Breast epithelium (tissue), 4 donors: Measurements from ENCODE around the gene POLR2C. TPM values are rescaled to one million over a fixed set of nuclear protein-coding genes. Genes with fewer than 3 reads are reported as not detected.
A peak's percentile ranks its signal among the peaks of the same experiment; 100 is the strongest.

Experiments
- DNase-seq, 2 donors: peaks; one replicate each; pipeline ENCODE4 v3.0.0-alpha.2; 2019; ENCODE audit warnings: low spot score in 2 of 2
- H3K27ac ChIP-seq, 2 donors: fragments of 200-600 bp; sonication (generic) in 1 of 2; one replicate each; pipeline ENCODE4 v1.5.1; 2016 to 2019; ENCODE audit warnings: mild to moderate bottlenecking in 1 of 2
- H3K27me3 ChIP-seq, 2 donors: fragments of 200-600 bp; sonication (generic) in 1 of 2; one replicate each; pipeline versions ENCODE4 v1.5.1 to v1.6.0; 2017 to 2019; ENCODE audit warnings: control low read depth in 1 of 2, mild to moderate bottlenecking in 1 of 2
- H3K36me3 ChIP-seq: fragments of 200-600 bp; one replicate; pipeline ENCODE4 v1.5.1; 2019
- H3K4me1 ChIP-seq, 2 donors: fragments of 200-600 bp; sonication (generic); one replicate each; pipeline ENCODE4 v1.5.1; 2016 to 2019; ENCODE audit warnings: control low read depth in 1 of 2
- H3K4me3 ChIP-seq, 3 donors: fragments of 200-600 bp; sonication (generic); 1 replicate in 2 of 3; 2 replicates in 1 of 3; pipeline ENCODE4 v1.5.1; 2016 to 2019; ENCODE audit warnings: mild to moderate bottlenecking in 3 of 3, moderate library complexity in 2 of 3
- H3K9me3 ChIP-seq, 2 donors: fragments of 200-600 bp; sonication (generic) in 1 of 2; one replicate each; pipeline ENCODE4 v1.5.1; 2016 to 2019; ENCODE audit warnings: control low read depth in 1 of 2
- CTCF ChIP-seq, 3 donors: fragments of 450-650 bp; IDR thresholded peaks; one replicate each; pipeline ENCODE4 v1.5.1; 2016 to 2017; ENCODE audit warnings: antibody characterized with exemption in 3 of 3, mild to moderate bottlenecking in 3 of 3, moderate library complexity in 3 of 3
- POLR2A ChIP-seq: fragments of 450-650 bp; IDR thresholded peaks from one replicate; pipeline ENCODE4 v1.6.1; 2016; ENCODE audit warnings: antibody characterized with exemption, mild to moderate bottlenecking, moderate library complexity
- POLR2AphosphoS5 ChIP-seq, 3 donors: sonication (generic); formaldehyde crosslinking; IDR thresholded peaks; one replicate each; pipeline ENCODE4 v1.6.1; 2017; ENCODE audit warnings: antibody characterized with exemption in 3 of 3
- intact Hi-C: fragments of 100-400 bp; cut with DNase I; formaldehyde crosslinking; loops from one replicate; pipeline ENCODE4 v1.15.1; 2023; ENCODE audit warnings: low total_unique reads
- total RNA-seq, 3 donors: library from RNA; depleted of rRNA; stranded (reverse); fragments of >200 nt; gene quantifications; one replicate each; pipeline ENCODE4 v1.1.0, GENCODE V29; 2016

The POLR2C gene
- total RNA-seq, 3 donors from 2014 or later = 119 to 129 (median 127) TPM

GRCh38 chr16:57478396-57479204 is 16.1 kb downstream of the POLR2C start:
- TF ChIP-seq POLR2AphosphoS5 (IDR thresholded peaks at IDR 0.05) = no peak
- TF ChIP-seq CTCF (IDR thresholded peaks at IDR 0.05) = no peak
- no peak for TF ChIP-seq POLR2A
- H3K4me3 ChIP-seq = peak overlapping the region; percentile 44 to 68 (median 47)
- peaks cover 0 to 12% of the 10 kb centered on the region in 2 donors for H3K4me1 ChIP-seq
- no peaks in the 10 kb centered on the region for H3K27me3 ChIP-seq
- H3K36me3 ChIP-seq = no peaks in the 10 kb centered on the region
- intact Hi-C loops = no loop called here
- peak overlapping the region in 1 of 2 donors; percentile 70 for H3K27ac ChIP-seq
- DNase-seq = peak in 1 of 2 donors; percentile 44
- H3K9me3 ChIP-seq = no peaks in the 10 kb centered on the region

GRCh38 chr16:57479205-57479975 is 16.9 kb downstream of the POLR2C start:
- Histone ChIP-seq H3K9me3 (no peaks in the 10 kb centered on the region), H3K4me1 (peaks cover 0 to 18% of the 10 kb centered on the region in 2 donors), H3K4me3 (peak overlapping the region; percentile 44 to 68 (median 47)), H3K27ac (peak overlapping the region; percentile 12 to 70), H3K36me3 (no peaks in the 10 kb centered on the region), H3K27me3 (no peaks in the 10 kb centered on the region)
- no peak for TF ChIP-seq POLR2A
- TF ChIP-seq POLR2AphosphoS5 (IDR thresholded peaks at IDR 0.05) = no peak
- TF ChIP-seq CTCF (IDR thresholded peaks at IDR 0.05) = no peak
- intact Hi-C loops = no loop called here
- peak in 1 of 2 donors; percentile 51 for DNase-seq

- peak in 1 of 2 donors; percentile 45 for DNase-seq
- no peaks in the 10 kb centered on the region for H3K36me3 ChIP-seq
- H3K27me3 ChIP-seq = no peaks in the 10 kb centered on the region
- peak overlapping the region in 1 of 2 donors; percentile 70 for H3K27ac ChIP-seq
- H3K9me3 ChIP-seq = no peaks in the 10 kb centered on the region
- peaks cover 0 to 18% of the 10 kb centered on the region in 2 donors for H3K4me1 ChIP-seq
- no peak for TF ChIP-seq POLR2A
- TF ChIP-seq CTCF (IDR thresholded peaks at IDR 0.05) = no peak
- no peak for TF ChIP-seq POLR2AphosphoS5 (IDR thresholded peaks at IDR 0.05)
- intact Hi-C loops = no loop called here
- peak overlapping the region; percentile 44 to 68 (median 47) for H3K4me3 ChIP-seq
Measured at GRCh38 chr16:57479976-57480753, 17.7 kb downstream of the POLR2C start.

GRCh38 chr16:57480754-57481230 is 18.3 kb downstream of the POLR2C start:
- no peaks in the 10 kb centered on the region for H3K36me3 ChIP-seq
- no peak overlapping the region for H3K4me3 ChIP-seq
- TF ChIP-seq CTCF (IDR thresholded peaks at IDR 0.05) = no peak
- no peak for TF ChIP-seq POLR2A
- TF ChIP-seq POLR2AphosphoS5 (IDR thresholded peaks at IDR 0.05) = no peak
- peak in 1 of 2 donors; percentile 30 for DNase-seq
- intact Hi-C loops = no loop called here
- peaks cover 0 to 18% of the 10 kb centered on the region in 2 donors for H3K4me1 ChIP-seq
- no peaks in the 10 kb centered on the region for H3K9me3 ChIP-seq
- H3K27ac ChIP-seq = peak overlapping the region in 1 of 2 donors; percentile 70
- no peaks in the 10 kb centered on the region for H3K27me3 ChIP-seq
